HG03095 (cell line): ENCODE results near the gene HOXC5.

Source experiments
- ATAC-seq: cut with Tn5 transposase; IDR thresholded peaks from one replicate; pipeline ENCODE4 v1.9.1; 2021; ENCODE audit warnings: moderate library complexity; ENCODE audit not compliant: unreplicated experiment

HOXC5 gene

GRCh38 chr12:54045401-54045800 lies 12.6 kb downstream of the HOXC5 start:
- no peak for ATAC-seq

DNA sequence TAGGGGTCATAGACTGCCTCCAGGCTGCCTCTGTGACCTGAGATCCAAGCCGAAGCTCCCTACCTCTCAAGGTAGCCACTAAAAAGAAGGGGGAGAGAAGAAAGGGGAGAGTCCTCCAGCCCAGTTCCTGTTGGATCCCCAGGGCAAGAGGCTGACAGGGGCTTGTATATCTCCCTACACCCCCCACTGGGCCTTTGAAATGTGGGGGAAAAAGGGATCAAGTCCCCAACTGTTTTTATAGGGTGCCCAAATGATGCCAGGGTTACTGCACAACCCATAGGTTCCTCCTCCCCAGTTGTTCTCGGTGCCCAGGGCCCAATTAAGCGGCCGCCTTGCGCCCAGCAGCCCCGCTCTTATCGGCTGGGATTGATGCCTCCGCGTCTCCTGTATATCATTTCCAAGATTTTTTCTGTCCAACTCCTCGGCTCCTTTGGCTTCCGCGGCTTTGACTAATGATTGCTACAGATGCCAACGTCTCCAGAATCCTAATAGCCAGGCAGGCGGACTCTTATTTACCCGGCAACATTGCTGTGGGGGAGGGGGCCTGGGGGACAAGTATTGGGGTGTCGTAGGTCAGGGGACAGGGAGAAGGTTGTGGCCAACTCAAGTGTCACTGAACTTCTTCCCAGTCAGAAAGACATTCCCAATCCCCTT lies 13.1 kb downstream of the HOXC5 start:
- ATAC-seq = no peak

DNA sequence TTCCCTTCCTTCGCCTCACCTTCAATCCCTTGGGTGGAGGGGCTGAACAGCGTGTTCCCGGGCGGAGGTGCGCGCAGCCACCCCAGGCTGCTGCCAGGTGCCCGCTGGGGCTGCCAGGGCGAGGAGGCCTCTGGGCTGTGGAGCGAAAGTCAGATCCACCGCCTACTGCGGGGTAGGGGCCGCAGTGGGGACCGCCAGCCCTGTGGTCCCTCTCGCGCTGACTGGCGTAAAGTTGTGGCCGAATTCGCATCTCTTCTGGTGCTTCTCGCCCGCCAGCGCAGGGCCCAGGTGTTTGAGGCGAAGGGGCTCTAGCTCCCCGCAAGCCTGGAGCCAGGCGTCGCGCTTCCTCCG lies 13.9 kb downstream of the HOXC5 start:
- no peak for ATAC-seq

- ATAC-seq = no peak
These were observed 14.5 kb downstream of the HOXC5 start for GRCh38 chr12:54047160-54047963.

DNA sequence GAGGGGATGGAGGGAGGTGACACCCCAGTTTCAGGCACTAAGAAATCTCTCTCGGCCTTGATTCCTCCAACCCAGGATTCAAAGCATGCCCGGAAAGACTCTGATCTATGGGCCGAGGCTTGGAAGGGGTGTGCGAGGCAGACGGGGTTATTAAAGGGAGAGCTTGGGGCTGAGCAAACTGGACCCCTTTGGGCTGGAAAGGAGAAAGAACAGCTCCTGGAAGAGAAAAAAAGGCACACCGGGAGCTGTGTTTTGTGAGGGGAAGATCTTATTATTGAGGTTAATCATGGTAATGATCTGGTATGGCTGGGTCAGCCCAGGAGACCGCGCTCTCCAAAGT lies 15.1 kb downstream of the HOXC5 start:
- no peak for ATAC-seq

DNA sequence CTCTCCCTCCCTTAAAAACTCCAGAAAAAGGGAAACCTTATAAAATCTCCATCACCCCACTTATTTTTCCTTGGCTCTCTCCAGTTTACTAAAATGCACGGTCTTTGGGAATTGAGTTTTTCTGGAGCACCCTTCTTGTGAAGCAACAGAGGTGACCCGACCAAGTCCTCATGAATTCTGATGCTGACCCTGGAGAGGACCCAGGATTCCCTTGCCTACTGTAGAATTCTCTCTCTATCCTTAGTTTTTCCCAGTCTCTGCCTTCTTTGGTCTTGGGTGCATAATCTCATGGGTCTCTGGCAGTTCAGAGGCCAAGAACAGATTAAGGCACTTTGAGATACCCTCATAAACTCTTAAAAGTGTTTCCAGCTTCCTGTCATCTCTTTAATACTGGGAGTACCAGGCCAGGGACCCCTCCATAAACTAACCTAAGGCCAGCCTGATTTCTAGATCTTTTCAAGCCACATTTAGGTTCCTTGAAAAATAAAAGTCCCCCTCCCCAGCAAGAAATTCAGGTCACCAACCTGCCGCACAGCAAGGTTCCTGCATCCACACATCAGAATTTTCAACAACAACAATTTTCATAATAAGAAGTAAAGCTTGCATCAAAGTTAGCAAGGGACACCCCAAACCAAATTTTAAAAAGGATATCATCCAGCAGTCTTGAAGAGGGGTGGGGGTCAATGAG lies 15.7 kb downstream of the HOXC5 start:
- no peak for ATAC-seq

GRCh38 chr12:54049108-54049507 lies 16.3 kb downstream of the HOXC5 start:
- ATAC-seq = no peak

GRCh38 chr12:54050482-54050810 lies 17.6 kb downstream of the HOXC5 start:
- no peak for ATAC-seq

GRCh38 chr12:54051026-54051842 lies 18.4 kb downstream of the HOXC5 start:
- no peak for ATAC-seq

- no peak for ATAC-seq
These were observed 19.1 kb downstream of the HOXC5 start for GRCh38 chr12:54051874-54052437.

- ATAC-seq = no peak
These were observed 19.7 kb downstream of the HOXC5 start for GRCh38 chr12:54052438-54053002.

DNA sequence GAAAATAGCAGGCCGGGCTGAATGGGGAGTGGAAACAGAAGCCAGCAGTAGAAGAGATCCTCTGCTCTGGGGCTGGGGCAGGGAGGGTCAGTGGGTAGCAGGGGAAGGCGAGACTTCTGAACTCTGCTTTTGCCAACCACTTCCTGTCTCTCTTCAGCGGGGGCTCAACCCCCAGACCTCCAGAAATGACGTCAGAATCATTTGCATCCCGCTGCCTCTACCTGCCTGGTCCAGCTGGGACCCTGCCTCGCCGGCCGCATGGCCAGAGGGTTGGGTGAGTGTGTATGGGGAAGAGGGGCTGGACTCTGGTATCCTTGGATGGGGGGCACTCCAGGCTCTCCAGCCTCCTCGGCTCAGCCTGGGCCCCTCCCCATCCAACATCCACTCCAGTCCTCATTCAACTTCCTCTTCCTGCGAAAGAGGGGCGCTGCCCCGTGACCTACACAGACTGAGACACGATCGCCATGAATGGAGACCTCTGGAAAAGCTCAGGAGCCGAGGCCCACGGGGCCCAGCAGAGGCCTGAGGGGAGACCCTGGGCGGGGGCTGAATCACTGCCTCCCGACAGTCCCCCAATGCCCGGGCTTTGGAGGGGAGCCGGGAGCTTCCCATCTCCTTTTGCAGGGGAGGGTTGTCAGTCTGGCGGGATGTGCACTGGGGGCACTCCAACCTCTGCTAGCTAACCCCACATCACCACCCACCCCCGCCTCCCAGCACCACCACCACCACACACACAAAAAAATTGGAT lies 20.3 kb downstream of the HOXC5 start:
- ATAC-seq = peak; percentile 54

DNA sequence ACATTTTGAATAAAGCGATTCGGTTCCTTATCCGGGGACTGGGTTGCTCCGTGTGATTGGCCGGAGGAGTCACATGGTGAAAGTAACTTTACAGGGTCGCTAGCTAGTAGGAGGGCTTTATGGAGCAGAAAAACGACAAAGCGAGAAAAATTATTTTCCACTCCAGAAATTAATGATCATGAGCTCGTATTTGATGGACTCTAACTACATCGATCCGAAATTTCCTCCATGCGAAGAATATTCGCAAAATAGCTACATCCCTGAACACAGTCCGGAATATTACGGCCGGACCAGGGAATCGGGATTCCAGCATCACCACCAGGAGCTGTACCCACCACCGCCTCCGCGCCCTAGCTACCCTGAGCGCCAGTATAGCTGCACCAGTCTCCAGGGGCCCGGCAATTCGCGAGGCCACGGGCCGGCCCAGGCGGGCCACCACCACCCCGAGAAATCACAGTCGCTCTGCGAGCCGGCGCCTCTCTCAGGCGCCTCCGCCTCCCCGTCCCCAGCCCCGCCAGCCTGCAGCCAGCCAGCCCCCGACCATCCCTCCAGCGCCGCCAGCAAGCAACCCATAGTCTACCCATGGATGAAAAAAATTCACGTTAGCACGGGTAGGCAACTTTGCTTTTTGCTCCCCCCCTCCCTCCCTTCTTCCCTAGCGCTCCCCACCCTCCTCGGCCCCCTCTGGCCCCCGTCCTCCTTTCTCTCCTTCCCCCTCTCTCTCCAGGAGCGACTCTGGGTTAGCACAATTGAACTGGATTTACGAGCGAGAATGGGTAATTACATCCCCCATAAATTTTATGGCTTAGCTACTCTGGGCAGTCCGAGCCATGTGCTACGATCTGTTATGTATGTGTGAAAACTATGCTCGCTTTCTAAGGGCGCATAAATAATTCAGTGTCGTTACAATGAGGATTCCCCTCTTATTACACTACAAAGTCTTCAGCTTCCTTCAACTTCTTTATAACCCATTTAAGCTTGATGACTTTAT lies 21.2 kb downstream of the HOXC5 start, which contains the start of gene HOXC4:
TSS of gene HOXC4 (plus strand) at position 85 of the 991 bp plus-strand sequence. CDS start at position 173, 88 bp downstream.
- peak; percentile 59 for ATAC-seq

DNA sequence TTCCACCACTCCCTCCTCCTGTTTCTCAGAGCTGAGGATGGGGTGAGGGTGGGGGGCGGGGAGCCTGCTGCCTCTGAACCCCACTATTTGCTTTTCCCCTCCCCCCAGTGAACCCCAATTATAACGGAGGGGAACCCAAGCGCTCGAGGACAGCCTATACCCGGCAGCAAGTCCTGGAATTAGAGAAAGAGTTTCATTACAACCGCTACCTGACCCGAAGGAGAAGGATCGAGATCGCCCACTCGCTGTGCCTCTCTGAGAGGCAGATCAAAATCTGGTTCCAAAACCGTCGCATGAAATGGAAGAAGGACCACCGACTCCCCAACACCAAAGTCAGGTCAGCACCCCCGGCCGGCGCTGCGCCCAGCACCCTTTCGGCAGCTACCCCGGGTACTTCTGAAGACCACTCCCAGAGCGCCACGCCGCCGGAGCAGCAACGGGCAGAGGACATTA lies 21.9 kb downstream of the HOXC5 start:
- ATAC-seq = no peak

GRCh38 chr12:54055552-54055951 lies 22.7 kb downstream of the HOXC5 start:
- no peak for ATAC-seq

DNA sequence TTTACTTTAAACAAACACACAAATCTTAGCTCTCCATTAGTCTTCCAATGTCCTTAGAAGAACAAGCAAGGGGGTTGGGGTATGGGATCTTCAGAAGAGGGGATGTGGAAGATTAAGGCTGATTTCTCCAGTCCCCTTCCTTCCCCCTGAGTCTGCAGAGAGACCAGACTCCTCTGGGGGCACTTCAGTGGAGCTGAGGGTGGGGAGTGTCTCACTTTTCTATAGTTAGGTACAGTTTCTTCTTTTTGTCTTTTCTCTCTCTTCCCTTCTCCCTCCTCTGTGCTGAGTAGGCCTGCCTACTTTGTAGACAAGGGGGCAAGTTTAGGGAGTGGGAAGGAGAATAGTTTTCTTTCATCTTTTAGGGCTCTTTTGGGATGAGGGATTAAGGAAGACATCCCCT lies 23.3 kb downstream of the HOXC5 start:
- ATAC-seq = no peak

GRCh38 chr12:54058128-54058768 lies 25.4 kb downstream of the HOXC5 start:
- no peak for ATAC-seq

- no peak for ATAC-seq
These were observed 26.8 kb downstream of the HOXC5 start for GRCh38 chr12:54059668-54060067.
